ENCODE measurements around the gene EVA1B.

EVA1B gene

GRCh38 chr1:36354486-36354885 is 31.0 kb upstream of the EVA1B start:
- no peak for TF ChIP-seq CTCF (IDR thresholded peaks at IDR 0.05; ENCODE audit: insufficient read depth, low read length, missing control alignments)
- ChIA-PET POLR2A (no interaction called here), CTCF (interaction anchor here (0.8 to 4.4 kb wide), 3 partner anchors 12 to 33 kb away, joined by 3 to 23 read pairs (median 3); no protein-coding TSS in a partner anchor)
- no peak overlapping the region for H3K4me3 ChIP-seq (ENCODE audit: low read depth, low read length)
- no peak for DNase-seq (ENCODE audit: low read depth, low spot score)

- no peak for TF ChIP-seq CTCF (IDR thresholded peaks at IDR 0.05; ENCODE audit: insufficient read depth, low read length, missing control alignments)
- H3K4me3 ChIP-seq (ENCODE audit: low read depth, low read length) = no peak overlapping the region
- POLR2A ChIA-PET = interaction anchor here (1.2 to 5.4 kb wide), 4 partner anchors 13 to 203 kb away, joined by 3 to 44 read pairs (median 8); no protein-coding TSS in a partner anchor
- CTCF ChIA-PET = interaction anchor here (0.7 to 5.4 kb wide), 7 partner anchors 11 to 69 kb away, joined by 3 to 30 read pairs (median 5); partner anchors contain the start of gene EVA1B
- no peak for DNase-seq (ENCODE audit: low read depth, low spot score)
Observed at GRCh38 chr1:36352910-36353878, 29.7 kb upstream of the EVA1B start.

GRCh38 chr1:36352125-36352909 is 28.9 kb upstream of the EVA1B start:
- H3K4me3 ChIP-seq (ENCODE audit: low read depth, low read length) = no peak overlapping the region
- TF ChIP-seq CTCF (IDR thresholded peaks at IDR 0.05; ENCODE audit: insufficient read depth, low read length, missing control alignments) = peak; percentile 1
- no peak for DNase-seq (ENCODE audit: low read depth, low spot score)
- ChIA-PET CTCF (interaction anchor here (0.7 to 5.4 kb wide), 7 partner anchors 11 to 71 kb away, joined by 3 to 30 read pairs (median 4); partner anchors contain the start of gene EVA1B), POLR2A (interaction anchor here (0.7 to 5.4 kb wide), 5 partner anchors 14 to 203 kb away, joined by 3 to 44 read pairs (median 8); no protein-coding TSS in a partner anchor)

GRCh38 chr1:36351227-36351977 is 28.0 kb upstream of the EVA1B start:
- CTCF ChIA-PET = interaction anchor here (0.8 to 5.4 kb wide), 10 partner anchors 10 to 72 kb away, joined by 3 to 30 read pairs (median 4); partner anchors contain the start of gene EVA1B
- peak; percentile 67 for DNase-seq (ENCODE audit: low read depth, low spot score)
- H3K4me3 ChIP-seq (ENCODE audit: low read depth, low read length) = peak overlapping the region; percentile 40
- no peak for TF ChIP-seq CTCF (IDR thresholded peaks at IDR 0.05; ENCODE audit: insufficient read depth, low read length, missing control alignments)
- POLR2A ChIA-PET = interaction anchor here (0.9 to 5.4 kb wide), 7 partner anchors 15 to 38 kb away, joined by 3 to 44 read pairs (median 8); no protein-coding TSS in a partner anchor

GRCh38 chr1:36350659-36351226 is 27.3 kb upstream of the EVA1B start:
- peak overlapping the region; percentile 40 for H3K4me3 ChIP-seq (ENCODE audit: low read depth, low read length)
- ChIA-PET POLR2A (interaction anchor here (0.6 to 5.4 kb wide), 8 partner anchors 16 to 201 kb away, joined by 3 to 44 read pairs (median 4); no protein-coding TSS in a partner anchor), CTCF (interaction anchor here (0.8 to 5.4 kb wide), 8 partner anchors 9 to 71 kb away, joined by 3 to 30 read pairs (median 5); partner anchors contain the start of gene EVA1B)
- no peak for DNase-seq (ENCODE audit: low read depth, low spot score)
- no peak for TF ChIP-seq CTCF (IDR thresholded peaks at IDR 0.05; ENCODE audit: insufficient read depth, low read length, missing control alignments)
